HEK293 (cell line): ENCODE measurements around the gene CPAMD8.

Source experiments
- ATF2 ChIP-seq: fragments of 450-650 bp; formaldehyde crosslinking; IDR thresholded peaks from 2 replicates; pipeline ENCODE4 v1.5.1; 2016; ENCODE audit warnings: missing biosample characterization, missing genetic modification characterization, low read depth
- BCL11A ChIP-seq: fragments of 450-650 bp; formaldehyde crosslinking; IDR thresholded peaks from 2 replicates; pipeline ENCODE4 v1.5.1; 2016; ENCODE audit warnings: low read depth, missing biosample characterization, missing genetic modification characterization
- CTCF ChIP-seq: fragments of 450-650 bp; formaldehyde crosslinking; IDR thresholded peaks from 2 replicates; pipeline ENCODE4 v1.5.1; 2016; ENCODE audit warnings: missing biosample characterization, missing genetic modification characterization
- KLF10 ChIP-seq: fragments of 450-650 bp; IDR thresholded peaks from 2 replicates; pipeline ENCODE4 v1.5.1; 2018; ENCODE audit warnings: missing biosample characterization, mild to moderate bottlenecking, missing genetic modification characterization
- PBX3 ChIP-seq: sonication (generic); formaldehyde crosslinking; IDR thresholded peaks from 2 replicates; pipeline ENCODE4 v1.8.1; 2022; ENCODE audit warnings: mild to moderate bottlenecking, moderate library complexity, missing genetic modification reagents
- SP2 ChIP-seq: fragments of 450-650 bp; formaldehyde crosslinking; IDR thresholded peaks from 2 replicates; pipeline ENCODE4 v1.5.1; 2016; ENCODE audit warnings: missing biosample characterization, missing genetic modification characterization
- ZNF121 ChIP-seq: fragments of 450-650 bp; formaldehyde crosslinking; IDR thresholded peaks from 2 replicates; pipeline ENCODE4 v1.5.1; 2016; ENCODE audit warnings: missing biosample characterization, missing genetic modification characterization
- TF ChIP-seq, protein P1 (sequence below): fragments of 450-650 bp; formaldehyde crosslinking; IDR thresholded peaks from 2 replicates; pipeline ENCODE4 v1.5.1; 2016; ENCODE audit warnings: missing biosample characterization, missing genetic modification characterization

DNA sequence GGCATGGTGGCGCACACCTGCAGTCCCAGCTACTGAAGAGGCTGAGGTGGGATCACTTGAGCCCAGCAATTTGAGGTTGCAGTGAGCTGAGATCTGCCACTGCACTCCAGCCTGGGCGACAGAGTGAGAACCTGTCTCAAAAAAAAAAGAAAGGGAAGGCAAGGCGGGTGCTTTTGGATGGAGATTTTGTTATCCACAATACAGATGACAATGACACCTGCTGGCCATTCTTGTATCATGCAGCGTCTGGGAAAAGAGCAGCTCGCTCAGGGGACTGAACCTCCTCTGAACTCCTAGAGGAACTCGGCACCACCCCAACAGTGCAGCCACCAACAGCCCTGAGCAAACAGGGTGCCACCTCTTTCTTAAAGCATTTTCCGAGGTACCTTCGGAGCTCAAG lies 25.8 kb upstream of the CPAMD8 start:
- TF ChIP-seq, protein P1, sequence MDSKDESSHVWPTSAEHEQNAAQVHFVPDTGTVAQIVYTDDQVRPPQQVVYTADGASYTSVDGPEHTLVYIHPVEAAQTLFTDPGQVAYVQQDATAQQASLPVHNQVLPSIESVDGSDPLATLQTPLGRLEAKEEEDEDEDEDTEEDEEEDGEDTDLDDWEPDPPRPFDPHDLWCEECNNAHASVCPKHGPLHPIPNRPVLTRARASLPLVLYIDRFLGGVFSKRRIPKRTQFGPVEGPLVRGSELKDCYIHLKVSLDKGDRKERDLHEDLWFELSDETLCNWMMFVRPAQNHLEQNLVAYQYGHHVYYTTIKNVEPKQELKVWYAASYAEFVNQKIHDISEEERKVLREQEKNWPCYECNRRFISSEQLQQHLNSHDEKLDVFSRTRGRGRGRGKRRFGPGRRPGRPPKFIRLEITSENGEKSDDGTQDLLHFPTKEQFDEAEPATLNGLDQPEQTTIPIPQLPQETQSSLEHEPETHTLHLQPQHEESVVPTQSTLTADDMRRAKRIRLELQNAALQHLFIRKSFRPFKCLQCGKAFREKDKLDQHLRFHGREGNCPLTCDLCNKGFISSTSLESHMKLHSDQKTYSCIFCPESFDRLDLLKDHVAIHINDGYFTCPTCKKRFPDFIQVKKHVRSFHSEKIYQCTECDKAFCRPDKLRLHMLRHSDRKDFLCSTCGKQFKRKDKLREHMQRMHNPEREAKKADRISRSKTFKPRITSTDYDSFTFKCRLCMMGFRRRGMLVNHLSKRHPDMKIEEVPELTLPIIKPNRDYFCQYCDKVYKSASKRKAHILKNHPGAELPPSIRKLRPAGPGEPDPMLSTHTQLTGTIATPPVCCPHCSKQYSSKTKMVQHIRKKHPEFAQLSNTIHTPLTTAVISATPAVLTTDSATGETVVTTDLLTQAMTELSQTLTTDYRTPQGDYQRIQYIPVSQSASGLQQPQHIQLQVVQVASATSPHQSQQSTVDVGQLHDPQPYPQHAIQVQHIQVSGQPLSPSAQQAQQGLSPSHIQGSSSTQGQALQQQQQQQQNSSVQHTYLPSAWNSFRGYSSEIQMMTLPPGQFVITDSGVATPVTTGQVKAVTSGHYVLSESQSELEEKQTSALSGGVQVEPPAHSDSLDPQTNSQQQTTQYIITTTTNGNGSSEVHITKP (tag by site-specific recombination): no peak
- no peak for TF ChIP-seq PBX3 (CRISPR knock-in tag)
- no peak for TF ChIP-seq ATF2 (tag by site-specific recombination)
- TF ChIP-seq CTCF (tag by site-specific recombination): peak; percentile 57; the same call in 1 of the 2 replicates
- TF ChIP-seq KLF10 (tag by site-specific recombination): no peak
- no peak for TF ChIP-seq SP2 (tag by site-specific recombination)
- TF ChIP-seq ZNF121: no peak
- TF ChIP-seq BCL11A (tag by site-specific recombination): no peak
